Activated T-helper 1 cell treated with anti-CD3 and anti-CD28 coated beads, Interleukin-12 subunit alpha, Interleukin-12 subunit beta, Interleukin-2, Interleukin-4 antibody, amounts not matched to agents 30 ng/mL and 10 ng/mL and 1 ng/mL, durations not matched to agents 14 hours and 24 hours and 36 hours (primary cell): ENCODE measurements around the gene PEX16. TPM values are rescaled to one million over a fixed set of nuclear protein-coding genes. Genes with fewer than 3 reads are reported as not detected.
"Not testable (repeated sequence)": the region's sequence is repeated elsewhere in the genome, so short reads cannot be mapped to it uniquely, and the experiment has no call there.

Experiments
- DNase-seq: peaks from one replicate; pipeline ENCODE4 v3.0.0; 2021; ENCODE audit warnings: low spot score
- H3K27ac Mint-ChIP-seq: one replicate; pipeline ENCODE4 v1.8.0; 2021; ENCODE audit warnings: mild to moderate bottlenecking, mixed read lengths
- H3K27me3 Mint-ChIP-seq: one replicate; pipeline ENCODE4 v1.8.0; 2022; ENCODE audit warnings: mild to moderate bottlenecking, moderate library complexity, mixed read lengths; ENCODE audit not compliant: insufficient read depth
- H3K36me3 Mint-ChIP-seq: one replicate; pipeline ENCODE4 v1.8.0; 2021; ENCODE audit warnings: low read depth, mixed read lengths
- H3K4me1 Mint-ChIP-seq: one replicate; pipeline ENCODE4 v1.8.0; 2021; ENCODE audit warnings: low read depth, mixed read lengths
- H3K4me3 Mint-ChIP-seq: one replicate; pipeline ENCODE4 v1.8.0; 2021; ENCODE audit warnings: mild to moderate bottlenecking, moderate library complexity, mixed read lengths
- H3K9me3 Mint-ChIP-seq: one replicate; pipeline ENCODE4 v1.8.0; 2021; ENCODE audit warnings: mixed read lengths
- intact Hi-C: fragments of 100-400 bp; cut with micrococcal nuclease; formaldehyde crosslinking; loops from one replicate; pipeline ENCODE4 v1.15.1; 2024
- total RNA-seq: library from RNA; stranded (reverse); gene quantifications from 2 replicates; pipeline ENCODE4 v1.2.3, GENCODE V29; 2022

PEX16 gene
- total RNA-seq, 1 donor from 2014 or later: 44.6 TPM

- Mint-ChIP-seq H3K27ac (no peak overlapping the region), H3K4me3 (no peak overlapping the region), H3K36me3 (peaks cover 2% of the 10 kb centered on the region), H3K27me3 (peaks cover 5% of the 10 kb centered on the region), H3K9me3 (no peaks in the 10 kb centered on the region), H3K4me1 (no peaks in the 10 kb centered on the region)
- intact Hi-C loops: no loop called here
- DNase-seq: no peak
These were observed 11.5 kb downstream of the PEX16 start for GRCh38 chr11:45906096-45906682.

GRCh38 chr11:45905576-45905975 is 12.1 kb downstream of the PEX16 start:
- intact Hi-C loops, H3K36me3 Mint-ChIP-seq, H3K4me3 Mint-ChIP-seq, DNase-seq, H3K27ac Mint-ChIP-seq, H3K4me1 Mint-ChIP-seq, H3K9me3 Mint-ChIP-seq: not testable (repeated sequence)
- H3K27me3 Mint-ChIP-seq: peaks cover 11% of the 10 kb centered on the region

- H3K36me3 Mint-ChIP-seq: no peaks in the 10 kb centered on the region
- H3K4me1 Mint-ChIP-seq: no peaks in the 10 kb centered on the region
- H3K27me3 Mint-ChIP-seq: peaks cover 13% of the 10 kb centered on the region
- no peak for DNase-seq
- no peak overlapping the region for H3K27ac Mint-ChIP-seq
- H3K4me3 Mint-ChIP-seq: no peak overlapping the region
- intact Hi-C loops: no loop called here
- H3K9me3 Mint-ChIP-seq: no peaks in the 10 kb centered on the region
These were observed 12.6 kb downstream of the PEX16 start for GRCh38 chr11:45905095-45905494.

GRCh38 chr11:45904309-45904915 is 13.3 kb downstream of the PEX16 start:
- Mint-ChIP-seq H3K9me3 (no peaks in the 10 kb centered on the region), H3K36me3 (no peaks in the 10 kb centered on the region), H3K4me1 (no peaks in the 10 kb centered on the region), H3K27ac (no peak overlapping the region), H3K4me3 (no peak overlapping the region), H3K27me3 (peaks cover 13% of the 10 kb centered on the region)
- intact Hi-C loops: no loop called here
- no peak for DNase-seq

DNA sequence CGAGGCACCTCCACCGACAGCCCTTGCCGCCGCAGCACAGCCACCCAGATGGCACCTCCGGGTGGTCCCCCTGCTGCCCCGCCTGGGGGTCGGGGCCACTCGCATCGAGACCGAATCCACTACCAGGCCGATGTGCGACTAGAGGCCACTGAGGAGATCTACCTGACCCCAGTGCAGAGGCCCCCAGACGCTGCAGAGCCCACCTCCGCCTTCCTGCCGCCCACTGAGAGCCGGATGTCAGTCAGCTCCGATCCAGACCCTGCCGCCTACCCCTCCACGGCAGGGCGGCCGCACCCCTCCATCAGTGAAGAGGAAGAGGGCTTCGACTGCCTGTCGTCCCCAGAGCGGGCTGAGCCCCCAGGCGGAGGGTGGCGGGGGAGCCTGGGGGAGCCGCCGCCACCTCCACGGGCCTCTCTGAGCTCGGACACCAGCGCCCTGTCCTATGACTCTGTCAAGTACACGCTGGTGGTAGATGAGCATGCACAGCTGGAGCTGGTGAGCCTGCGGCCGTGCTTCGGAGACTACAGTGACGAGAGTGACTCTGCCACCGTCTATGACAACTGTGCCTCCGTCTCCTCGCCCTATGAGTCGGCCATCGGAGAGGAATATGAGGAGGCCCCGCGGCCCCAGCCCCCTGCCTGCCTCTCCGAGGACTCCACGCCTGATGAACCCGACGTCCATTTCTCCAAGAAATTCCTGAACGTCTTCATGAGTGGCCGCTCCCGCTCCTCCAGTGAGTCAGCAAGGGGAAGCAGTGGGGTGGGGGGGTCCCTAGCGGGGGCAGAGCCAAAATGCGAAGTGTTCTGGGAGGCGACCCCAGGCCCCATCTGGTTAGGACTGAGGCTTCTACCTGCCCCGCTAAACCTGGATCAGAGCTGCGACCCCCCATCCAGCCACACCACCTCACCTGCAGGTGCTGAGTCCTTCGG is 15.0 kb downstream of the PEX16 start:
- H3K27me3 Mint-ChIP-seq: peaks cover 24% of the 10 kb centered on the region
- H3K9me3 Mint-ChIP-seq: no peaks in the 10 kb centered on the region
- no peaks in the 10 kb centered on the region for H3K36me3 Mint-ChIP-seq

DNA sequence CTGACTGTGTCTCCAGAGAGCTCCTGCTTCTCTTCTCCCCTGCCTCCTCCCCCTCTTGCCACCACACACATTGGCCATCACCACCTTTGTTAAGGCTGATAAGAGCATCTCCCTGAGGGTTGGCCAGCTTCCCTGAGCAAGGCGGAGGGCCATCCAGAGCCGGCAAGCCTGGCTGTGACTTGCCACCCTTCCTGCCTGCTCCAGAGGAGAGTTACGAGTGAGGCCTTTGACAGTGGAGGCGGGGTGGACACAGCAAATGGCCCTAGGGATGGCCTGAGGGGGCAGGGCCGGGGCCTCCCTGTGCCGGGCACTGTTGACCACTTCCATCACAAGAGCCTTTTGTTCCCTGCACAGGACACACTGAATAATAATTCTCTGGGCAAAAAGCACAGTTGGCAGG is 16.1 kb downstream of the PEX16 start:
- peaks cover 24% of the 10 kb centered on the region for H3K27me3 Mint-ChIP-seq
- no peak for DNase-seq

More for the DNA sequence above, 15.0 kb downstream of the PEX16 start:
- no peaks in the 10 kb centered on the region for H3K4me1 Mint-ChIP-seq
- DNase-seq: no peak
- no peak overlapping the region for H3K27ac Mint-ChIP-seq
- intact Hi-C loops: no loop called here
- no peak overlapping the region for H3K4me3 Mint-ChIP-seq

DNA sequence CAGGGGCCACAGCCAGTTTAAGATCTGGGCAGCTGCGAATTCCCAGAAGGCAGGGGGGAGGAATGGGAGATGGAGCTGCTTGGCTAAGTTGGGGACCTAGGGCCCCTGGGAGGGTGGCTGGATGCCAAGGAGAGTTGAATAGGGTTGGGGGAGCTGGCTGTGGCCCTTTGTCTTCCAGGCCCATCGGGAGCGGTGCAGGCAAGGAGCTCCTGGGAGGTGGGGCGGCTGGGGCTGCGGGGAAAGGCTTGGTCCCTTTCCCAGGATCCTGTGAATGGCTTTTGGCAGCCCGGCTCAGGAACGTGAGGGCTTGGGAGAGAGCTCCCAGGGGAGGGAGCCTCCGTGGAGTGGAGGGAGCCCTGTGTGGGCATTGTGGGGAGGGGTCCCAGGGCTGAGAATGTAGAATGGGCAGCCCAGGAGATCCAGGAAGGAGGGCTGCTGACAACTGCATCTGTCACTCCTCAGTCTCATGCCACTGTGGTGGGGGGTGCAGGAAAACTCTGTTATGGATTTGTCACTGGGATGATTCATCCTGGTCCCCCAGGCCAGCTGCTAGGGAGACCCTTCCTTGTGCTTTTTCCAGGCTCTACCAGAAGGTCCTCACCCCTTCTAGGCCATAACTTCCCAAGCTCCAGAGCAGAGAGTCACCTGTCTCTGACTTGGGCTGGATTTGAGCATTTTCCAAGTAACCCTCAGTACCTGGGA is 16.6 kb downstream of the PEX16 start:
- H3K27me3 Mint-ChIP-seq: peaks cover 28% of the 10 kb centered on the region
- H3K36me3 Mint-ChIP-seq: no peaks in the 10 kb centered on the region
- H3K27ac Mint-ChIP-seq: no peak overlapping the region
- H3K4me3 Mint-ChIP-seq: peak overlapping the region; percentile 63
- H3K4me1 Mint-ChIP-seq: no peaks in the 10 kb centered on the region
- DNase-seq: no peak
- intact Hi-C loops: no loop called here
- H3K9me3 Mint-ChIP-seq: no peaks in the 10 kb centered on the region

More for the DNA sequence above, 16.1 kb downstream of the PEX16 start:
- no peak overlapping the region for H3K27ac Mint-ChIP-seq
- H3K4me3 Mint-ChIP-seq: no peak overlapping the region
- no peaks in the 10 kb centered on the region for H3K36me3 Mint-ChIP-seq
- no peaks in the 10 kb centered on the region for H3K9me3 Mint-ChIP-seq
- intact Hi-C loops: no loop called here
- no peaks in the 10 kb centered on the region for H3K4me1 Mint-ChIP-seq

DNA sequence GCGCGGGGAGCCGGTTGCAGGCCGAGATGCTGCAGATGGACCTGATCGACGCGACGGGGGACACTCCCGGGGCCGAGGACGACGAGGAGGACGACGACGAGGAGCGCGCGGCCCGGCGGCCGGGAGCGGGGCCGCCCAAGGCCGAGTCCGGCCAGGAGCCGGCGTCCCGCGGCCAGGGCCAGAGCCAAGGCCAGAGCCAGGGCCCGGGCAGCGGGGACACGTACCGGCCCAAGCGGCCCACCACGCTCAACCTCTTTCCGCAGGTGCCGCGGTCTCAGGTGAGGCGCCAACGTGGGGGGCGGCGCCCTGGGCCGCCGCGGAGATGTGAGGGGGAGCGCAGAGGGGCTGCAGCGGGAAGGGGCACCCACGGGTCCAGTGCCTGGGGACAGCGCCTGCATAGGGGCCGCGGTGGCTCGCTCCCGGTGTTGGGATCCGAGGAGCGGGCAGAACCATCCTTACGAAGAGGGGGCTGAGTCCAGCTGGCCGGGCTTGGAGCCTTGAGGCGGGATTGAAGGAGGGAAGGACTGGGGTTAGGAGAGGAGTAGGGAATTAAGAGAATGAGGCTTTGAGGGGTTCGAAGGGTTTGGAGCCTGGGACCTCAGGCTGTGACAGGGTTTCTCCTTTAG is 17.4 kb downstream of the PEX16 start:
- H3K27me3 Mint-ChIP-seq: peaks cover 30% of the 10 kb centered on the region
- intact Hi-C loops, H3K27ac Mint-ChIP-seq, H3K36me3 Mint-ChIP-seq, H3K4me1 Mint-ChIP-seq, DNase-seq, H3K9me3 Mint-ChIP-seq: not testable (repeated sequence)
- H3K4me3 Mint-ChIP-seq: peak overlapping the region; percentile 63

GRCh38 chr11:45899448-45900174 is 18.1 kb downstream of the PEX16 start:
- Mint-ChIP-seq H3K36me3 (no peaks in the 10 kb centered on the region), H3K4me3 (peak overlapping the region; percentile 42), H3K9me3 (no peaks in the 10 kb centered on the region), H3K27me3 (peaks cover 30% of the 10 kb centered on the region), H3K27ac (no peak overlapping the region), H3K4me1 (no peaks in the 10 kb centered on the region)
- intact Hi-C loops: loop anchor here (1.0 kb wide), 4 partner anchors 14 to 94 kb away; partner anchors contain the start of genes CRY2, MAPK8IP1 and SLC35C1
- DNase-seq: peak; percentile 66

GRCh38 chr11:45899086-45899447 is 18.6 kb downstream of the PEX16 start:
- Mint-ChIP-seq H3K4me1 (no peaks in the 10 kb centered on the region), H3K27ac (no peak overlapping the region), H3K4me3 (peak overlapping the region; percentile 42), H3K9me3 (no peaks in the 10 kb centered on the region), H3K27me3 (peaks cover 31% of the 10 kb centered on the region), H3K36me3 (no peaks in the 10 kb centered on the region)
- DNase-seq: no peak
- intact Hi-C loops: loop anchor here (1.0 kb wide), 4 partner anchors 14 to 94 kb away; partner anchors contain the start of genes CRY2, MAPK8IP1 and SLC35C1

DNA sequence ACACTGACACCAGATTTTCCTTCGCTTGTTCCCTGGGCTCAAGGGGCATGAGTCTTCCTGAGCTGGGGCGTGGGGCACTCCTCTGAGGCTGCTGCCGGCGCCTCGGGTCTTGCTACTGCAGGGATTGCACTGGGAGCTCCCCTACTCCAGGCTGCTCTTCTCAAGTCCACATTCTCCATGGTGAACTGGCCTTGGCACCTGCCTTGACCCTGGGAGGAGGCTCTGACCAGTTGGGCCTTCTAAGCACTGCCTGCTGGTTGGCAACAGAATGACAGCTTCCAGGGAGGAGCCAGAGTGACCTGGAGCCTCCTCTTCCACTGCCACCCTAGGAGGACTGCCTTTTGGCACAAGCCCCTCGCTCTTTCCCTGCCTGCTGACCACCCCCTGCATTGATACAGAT is 20.1 kb downstream of the PEX16 start:
- H3K27me3 Mint-ChIP-seq: peaks cover 32% of the 10 kb centered on the region
- no peak for DNase-seq
- H3K27ac Mint-ChIP-seq: no peak overlapping the region
- intact Hi-C loops: no loop called here
- no peaks in the 10 kb centered on the region for H3K36me3 Mint-ChIP-seq
- no peaks in the 10 kb centered on the region for H3K4me1 Mint-ChIP-seq
- H3K4me3 Mint-ChIP-seq: no peak overlapping the region
- H3K9me3 Mint-ChIP-seq: no peaks in the 10 kb centered on the region
